GM18507 (cell line): ENCODE data around the gene PARG.
"Not testable (repeated sequence)": the region's sequence is repeated elsewhere in the genome, so short reads cannot be mapped to it uniquely, and the experiment has no call there.

ENCODE experiments used
- DNase-seq: peaks from one replicate; pipeline ENCODE4 v3.0.0; 2011; ENCODE audit warnings: low read depth; ENCODE audit not compliant: insufficient read length; ENCODE audit errors: extremely low spot score
- FAIRE-seq: peaks from 2 replicates; lab custom pipeline; 2011; peaks lifted over from hg19 to GRCh38; lab: Jason Lieb, UNC

Gene PARG

GRCh38 chr10:49834976-49835375, 106.9 kb downstream of the PARG start:
- DNase-seq (no peak), FAIRE-seq (no peak)

GRCh38 chr10:49834201-49834600, 107.6 kb downstream of the PARG start:
- FAIRE-seq (no peak), DNase-seq (no peak)

GRCh38 chr10:49833168-49833567, 108.7 kb downstream of the PARG start:
- FAIRE-seq (no peak), DNase-seq (no peak)

- no peak for DNase-seq
- no peak for FAIRE-seq
Observed at GRCh38 chr10:49831352-49832035, 110.3 kb downstream of the PARG start.

GRCh38 chr10:49830846-49831245, 111.0 kb downstream of the PARG start:
- DNase-seq (no peak), FAIRE-seq (no peak)

GRCh38 chr10:49830016-49830415, 111.8 kb downstream of the PARG start:
- DNase-seq (no peak), FAIRE-seq (no peak)

GRCh38 chr10:49827297-49827696, 114.5 kb downstream of the PARG start:
- peak; percentile 60 for FAIRE-seq
- no peak for DNase-seq

- no peak for DNase-seq
- FAIRE-seq, result no peak
Observed at GRCh38 chr10:49819234-49819958, 122.4 kb downstream of the PARG start.

- DNase-seq, result no peak
Observed at GRCh38 chr10:49817845-49818244, 124.0 kb downstream of the PARG start.

GRCh38 chr10:49803988-49804387, 137.8 kb downstream of the PARG start:
- FAIRE-seq (no peak), DNase-seq (no peak)

More at GRCh38 chr10:49817845-49818244, 124.0 kb downstream of the PARG start:
- no peak for FAIRE-seq

GRCh38 chr10:49798275-49798674, 143.6 kb downstream of the PARG start:
- DNase-seq (no peak), FAIRE-seq (no peak)

- FAIRE-seq (no peak), DNase-seq (no peak)
Observed at GRCh38 chr10:49791100-49791499, 150.7 kb downstream of the PARG start.

- no peak for DNase-seq
- no peak for FAIRE-seq
Observed at GRCh38 chr10:49784681-49785080, 157.1 kb downstream of the PARG start.

- DNase-seq (no peak), FAIRE-seq (no peak)
Observed at GRCh38 chr10:49783645-49784044, 158.2 kb downstream of the PARG start.

GRCh38 chr10:49781247-49781646, 160.6 kb downstream of the PARG start:
- no peak for FAIRE-seq
- DNase-seq, result no peak

- no peak for DNase-seq
- FAIRE-seq, result no peak
Observed at GRCh38 chr10:49778197-49778596, 163.6 kb downstream of the PARG start.

- FAIRE-seq (no peak), DNase-seq (no peak)
Observed at GRCh38 chr10:49776851-49777250, 165.0 kb downstream of the PARG start.

- DNase-seq, result no peak
Observed at GRCh38 chr10:49775014-49775413, 166.8 kb downstream of the PARG start.

GRCh38 chr10:49772944-49773343, 168.9 kb downstream of the PARG start:
- DNase-seq, FAIRE-seq: not testable (repeated sequence)

More at GRCh38 chr10:49775014-49775413, 166.8 kb downstream of the PARG start:
- no peak for FAIRE-seq

GRCh38 chr10:49771046-49771445, 170.8 kb downstream of the PARG start:
- not testable (repeated sequence) for FAIRE-seq, DNase-seq

GRCh38 chr10:49769692-49770091, 172.1 kb downstream of the PARG start:
- FAIRE-seq (no peak), DNase-seq (no peak)
